BLaER1 (cell line): Measurements from ENCODE around the gene ASAP3.
"Not testable (repeated sequence)": the region's sequence is repeated elsewhere in the genome, so short reads cannot be mapped to it uniquely, and the experiment has no call there.

Experiments used
- H3K27ac ChIP-seq: shearing (Covaris generic); formaldehyde crosslinking; 2 replicates; pipeline ENCODE4 v1.8.1; 2022
- H3K27me3 ChIP-seq: shearing (Covaris generic); formaldehyde crosslinking; 2 replicates; pipeline ENCODE4 v1.8.1; 2022
- H3K36me3 ChIP-seq: shearing (Covaris generic); formaldehyde crosslinking; 2 replicates; pipeline ENCODE4 v1.8.1; 2022
- H3K4me1 ChIP-seq: shearing (Covaris generic); formaldehyde crosslinking; 2 replicates; pipeline ENCODE4 v1.8.1; 2022
- H3K4me2 ChIP-seq: shearing (Covaris generic); formaldehyde crosslinking; 2 replicates; pipeline ENCODE4 v1.8.1; 2022
- H3K4me3 ChIP-seq: shearing (Covaris generic); formaldehyde crosslinking; 2 replicates; pipeline ENCODE4 v1.8.1; 2022
- H3K9ac ChIP-seq: shearing (Covaris generic); formaldehyde crosslinking; 2 replicates; pipeline ENCODE4 v1.8.1; 2022
- H3K9me3 ChIP-seq: shearing (Covaris generic); formaldehyde crosslinking; 2 replicates; pipeline ENCODE4 v1.8.1; 2022
- H4K20me1 ChIP-seq: shearing (Covaris generic); formaldehyde crosslinking; 2 replicates; pipeline ENCODE4 v1.8.1; 2022
- Cebpa-rat ChIP-seq: shearing (Covaris generic); IDR thresholded peaks from 2 replicates; pipeline ENCODE4 v1.8.1; 2022

ASAP3 gene

DNA sequence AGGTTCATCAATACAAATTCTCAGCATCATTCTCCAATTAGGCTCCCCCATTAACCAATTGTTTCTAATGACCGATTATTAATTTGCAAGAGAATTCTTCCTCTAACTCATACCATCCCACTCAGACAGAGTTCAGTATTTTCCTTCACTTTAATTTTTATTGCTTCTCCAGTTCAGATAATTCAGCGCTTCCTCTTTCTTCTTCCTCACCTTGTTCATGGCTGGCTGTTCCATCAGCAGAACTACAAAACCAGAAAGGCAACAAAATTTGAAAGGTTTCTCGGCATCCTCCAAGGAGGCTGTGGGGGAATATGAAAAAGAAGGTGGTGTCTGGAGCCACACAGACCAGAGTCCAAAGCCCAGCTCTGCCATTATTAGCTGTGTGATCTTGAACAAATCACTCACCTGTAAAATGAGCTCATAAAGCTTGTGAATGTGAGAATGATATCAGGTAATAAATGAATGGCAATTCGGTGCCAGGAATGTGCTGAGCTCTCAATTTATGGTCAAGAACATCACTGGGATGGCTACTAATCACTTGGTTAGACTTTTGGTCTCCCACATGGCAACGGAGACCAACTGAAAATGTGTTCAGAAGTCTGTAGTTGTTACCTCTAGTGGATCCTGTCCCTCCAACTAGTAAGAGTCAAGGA is 102.6 kb downstream of the ASAP3 start:
- Histone ChIP-seq H3K36me3 (no peaks in the 10 kb centered on the region), H3K9me3 (no peaks in the 10 kb centered on the region), H3K4me2 (no peak overlapping the region), H3K4me3 (no peak overlapping the region), H4K20me1 (no peaks in the 10 kb centered on the region), H3K27ac (no peak overlapping the region), H3K4me1 (peaks cover 9% of the 10 kb centered on the region), H3K27me3 (no peaks in the 10 kb centered on the region), H3K9ac (no peak overlapping the region)
- no peak for TF ChIP-seq Cebpa-rat

DNA sequence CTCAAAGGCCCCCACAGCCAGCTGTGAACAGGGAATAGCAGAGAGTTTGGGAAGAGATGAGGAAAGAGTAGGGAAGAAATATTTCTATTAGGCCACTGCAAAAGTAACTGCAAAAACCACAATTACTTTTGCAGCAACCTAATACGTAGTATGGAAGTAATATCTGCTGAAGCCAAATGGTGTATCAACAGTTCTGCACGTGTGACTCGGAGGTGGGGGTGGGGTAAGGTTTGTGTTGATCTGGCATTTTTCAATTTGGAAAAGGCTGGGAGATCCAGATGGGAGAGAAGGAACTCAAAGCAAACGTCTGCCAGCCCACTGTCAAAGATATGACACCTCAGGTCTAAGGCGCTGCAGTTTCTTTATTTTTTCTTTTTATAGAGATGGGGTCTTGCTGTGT is 103.3 kb downstream of the ASAP3 start:
- Histone ChIP-seq H3K9ac (no peak overlapping the region), H3K36me3 (no peaks in the 10 kb centered on the region), H3K4me1 (peaks cover 9% of the 10 kb centered on the region), H3K27ac (no peak overlapping the region), H3K4me2 (no peak overlapping the region), H3K9me3 (peaks cover 3% of the 10 kb centered on the region; the same call in 1 of the 2 replicates), H3K27me3 (no peaks in the 10 kb centered on the region), H4K20me1 (no peaks in the 10 kb centered on the region), H3K4me3 (no peak overlapping the region)
- TF ChIP-seq Cebpa-rat: no peak

DNA sequence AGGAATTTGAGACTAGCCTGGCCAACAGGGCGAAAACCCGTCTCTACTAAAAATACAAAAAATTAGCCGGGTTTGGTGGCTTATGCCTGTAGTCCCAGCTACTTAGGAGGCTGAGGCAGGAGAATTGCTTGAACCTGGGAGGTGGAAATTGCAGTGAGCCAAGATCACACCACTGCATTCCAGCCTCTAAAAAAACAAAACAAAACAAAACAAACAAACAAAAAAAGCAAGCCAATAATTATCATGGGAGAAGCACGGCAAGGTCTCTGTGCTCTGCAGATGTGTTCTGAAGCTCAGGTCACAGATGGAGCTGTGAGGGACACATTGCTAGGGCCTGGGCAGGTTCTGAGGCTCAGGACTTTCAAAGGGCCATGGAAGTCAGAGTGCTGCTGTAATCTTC is 103.7 kb downstream of the ASAP3 start:
- H3K9me3 ChIP-seq, H4K20me1 ChIP-seq, H3K4me3 ChIP-seq, H3K27ac ChIP-seq, H3K4me2 ChIP-seq, H3K4me1 ChIP-seq, H3K27me3 ChIP-seq, H3K36me3 ChIP-seq, H3K9ac ChIP-seq: not testable (repeated sequence)
